Measurements from ENCODE around the gene ADGRL3.

DNA sequence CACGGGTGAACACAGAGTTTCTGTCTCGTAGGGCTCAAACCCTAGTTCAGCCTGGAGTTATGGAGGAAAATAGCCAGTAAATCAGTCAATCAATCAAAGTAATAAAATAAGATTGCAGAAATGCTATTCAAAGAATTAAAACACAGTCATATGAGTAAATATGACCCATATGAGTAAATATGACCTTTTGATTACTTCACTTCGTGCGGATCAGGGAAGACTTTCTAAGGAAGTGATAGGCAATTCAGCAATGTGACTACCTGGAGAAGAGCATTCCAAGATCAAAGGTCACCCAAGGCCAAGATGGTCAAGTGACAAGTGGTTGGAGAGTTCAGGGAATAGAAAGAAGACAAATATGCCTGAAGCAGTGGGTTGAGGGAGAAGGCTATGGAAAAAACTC is 722.6 kb downstream of the ADGRL3 start:
- TF ChIP-seq, protein P1, sequence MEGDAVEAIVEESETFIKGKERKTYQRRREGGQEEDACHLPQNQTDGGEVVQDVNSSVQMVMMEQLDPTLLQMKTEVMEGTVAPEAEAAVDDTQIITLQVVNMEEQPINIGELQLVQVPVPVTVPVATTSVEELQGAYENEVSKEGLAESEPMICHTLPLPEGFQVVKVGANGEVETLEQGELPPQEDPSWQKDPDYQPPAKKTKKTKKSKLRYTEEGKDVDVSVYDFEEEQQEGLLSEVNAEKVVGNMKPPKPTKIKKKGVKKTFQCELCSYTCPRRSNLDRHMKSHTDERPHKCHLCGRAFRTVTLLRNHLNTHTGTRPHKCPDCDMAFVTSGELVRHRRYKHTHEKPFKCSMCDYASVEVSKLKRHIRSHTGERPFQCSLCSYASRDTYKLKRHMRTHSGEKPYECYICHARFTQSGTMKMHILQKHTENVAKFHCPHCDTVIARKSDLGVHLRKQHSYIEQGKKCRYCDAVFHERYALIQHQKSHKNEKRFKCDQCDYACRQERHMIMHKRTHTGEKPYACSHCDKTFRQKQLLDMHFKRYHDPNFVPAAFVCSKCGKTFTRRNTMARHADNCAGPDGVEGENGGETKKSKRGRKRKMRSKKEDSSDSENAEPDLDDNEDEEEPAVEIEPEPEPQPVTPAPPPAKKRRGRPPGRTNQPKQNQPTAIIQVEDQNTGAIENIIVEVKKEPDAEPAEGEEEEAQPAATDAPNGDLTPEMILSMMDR (IDR thresholded peaks at IDR 0.05), result no peak
- no peak for TF ChIP-seq EP300 (IDR thresholded peaks at IDR 0.05; ENCODE audit: low read depth)

Data from transverse colon (tissue), 3 donors.